ENCODE measurements around the gene EFNA3. TPM values are rescaled to one million over a fixed set of nuclear protein-coding genes. Genes with fewer than 3 reads are reported as not detected.

The EFNA3 gene
- total RNA-seq, 3 donors from 2014 or later = 2.1 to 17.4 (median 5.6) TPM

- Histone ChIP-seq H3K36me3 (ENCODE audit: low read depth) (no peaks in the 10 kb centered on the region), H3K9me3 (no peaks in the 10 kb centered on the region), H3K4me3 (no peak overlapping the region), H3K4me1 (ENCODE audit: low read depth) (peaks cover 23% of the 10 kb centered on the region)
- DNase-seq (no peak), ATAC-seq (no peak)
- TF ChIP-seq CTCF (IDR thresholded peaks at IDR 0.05) = no peak
- intact Hi-C loops (cut with DNase I, micrococcal nuclease) = no loop called here
These were observed 10.0 kb upstream of the EFNA3 start for GRCh38 chr1:155068599-155068998.

- no peak for TF ChIP-seq CTCF (IDR thresholded peaks at IDR 0.05)
- intact Hi-C loops (cut with DNase I, micrococcal nuclease) = no loop called here
- no peaks in the 10 kb centered on the region for H3K36me3 ChIP-seq (ENCODE audit: low read depth)
- ATAC-seq = peak; percentile 17
- DNase-seq = peak in 2 of 3 donors; percentile 37 to 46
- no peak overlapping the region for H3K4me3 ChIP-seq
- peaks cover 21% of the 10 kb centered on the region for H3K4me1 ChIP-seq (ENCODE audit: low read depth)
- H3K9me3 ChIP-seq = no peaks in the 10 kb centered on the region
These were observed 9.0 kb upstream of the EFNA3 start for GRCh38 chr1:155069551-155070157.

- Histone ChIP-seq H3K9me3 (no peaks in the 10 kb centered on the region), H3K4me1 (ENCODE audit: low read depth) (peaks cover 16% of the 10 kb centered on the region), H3K36me3 (ENCODE audit: low read depth) (no peaks in the 10 kb centered on the region), H3K4me3 (no peak overlapping the region)
- DNase-seq (peak; percentile 32 to 51 (median 49)), ATAC-seq (peak; percentile 7)
- TF ChIP-seq CTCF (IDR thresholded peaks at IDR 0.05) = no peak
- intact Hi-C loops (cut with DNase I, micrococcal nuclease) = no loop called here
These were observed 8.4 kb upstream of the EFNA3 start for GRCh38 chr1:155070158-155070621.

DNA sequence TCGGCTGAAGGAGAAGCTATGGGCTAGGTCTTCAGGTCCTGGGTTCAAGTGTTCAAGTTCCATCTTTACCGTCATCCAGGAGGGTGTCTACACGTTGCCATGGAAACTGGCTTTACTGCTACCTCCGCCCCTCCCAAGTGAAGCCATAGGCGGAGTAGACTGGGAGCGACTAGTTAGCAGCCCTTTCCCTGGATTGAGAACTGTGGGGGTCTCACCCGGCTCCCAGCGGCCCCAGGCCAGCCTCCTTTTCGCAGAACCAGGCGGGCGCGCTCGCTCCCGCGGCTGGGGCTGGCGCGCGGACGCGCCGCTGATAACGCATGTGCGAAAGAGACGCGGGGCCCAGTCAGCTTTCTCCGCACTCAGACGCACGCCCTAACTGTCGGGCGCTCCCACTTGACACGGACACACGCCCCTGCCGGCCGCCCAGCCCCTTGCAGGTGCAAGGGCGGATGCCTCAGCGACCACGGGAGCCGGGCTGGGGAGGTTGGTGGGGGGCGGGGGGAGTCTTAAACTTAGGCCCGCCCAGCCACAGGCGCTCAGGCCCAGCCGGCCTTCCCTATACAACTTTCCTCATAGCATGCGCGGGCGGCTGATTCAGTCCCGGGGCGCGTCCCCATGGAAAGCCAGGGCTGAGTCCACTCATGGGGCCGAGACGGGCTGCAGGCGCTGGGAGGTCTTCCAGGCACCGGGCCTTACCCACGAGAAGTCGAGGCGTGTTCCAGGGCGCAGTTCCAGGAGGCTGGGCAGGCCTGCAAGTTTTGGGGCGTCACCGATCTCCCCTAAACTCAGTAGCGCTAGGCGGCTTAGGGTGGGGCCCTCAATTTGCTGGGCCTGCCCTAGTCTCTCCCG, 7.7 kb upstream of the EFNA3 start:
- Histone ChIP-seq H3K36me3 (ENCODE audit: low read depth) (no peaks in the 10 kb centered on the region), H3K9me3 (no peaks in the 10 kb centered on the region), H3K4me1 (ENCODE audit: low read depth) (peaks cover 16% of the 10 kb centered on the region), H3K4me3 (peak overlapping the region; percentile 9)
- peak; percentile 64 for TF ChIP-seq CTCF (IDR thresholded peaks at IDR 0.05)
- DNase-seq (peak; percentile 88 to 91 (median 90)), ATAC-seq (peak; percentile 92)
- intact Hi-C loops (cut with DNase I, micrococcal nuclease) = no loop called here

DNA sequence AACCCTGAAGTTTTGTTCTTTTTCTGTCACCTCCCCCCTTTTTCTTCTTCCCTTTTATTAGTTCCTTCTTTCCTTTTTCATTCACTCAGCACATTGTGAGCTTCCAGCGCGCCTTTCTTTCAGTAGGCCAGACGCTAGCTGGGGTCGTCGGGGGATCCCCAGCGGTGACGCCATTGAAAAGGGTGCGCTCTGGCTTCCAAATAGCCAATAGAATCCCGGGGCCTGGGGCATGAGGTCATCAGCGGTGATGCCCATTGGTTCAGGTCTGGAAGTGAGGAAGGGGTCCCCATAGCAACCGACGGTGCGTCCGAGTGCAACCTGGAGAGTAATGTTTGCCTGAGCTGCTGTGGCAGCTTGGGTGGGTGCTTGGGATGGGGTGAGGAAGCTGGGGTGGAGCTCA, 6.9 kb upstream of the EFNA3 start:
- no peak for TF ChIP-seq CTCF (IDR thresholded peaks at IDR 0.05)
- intact Hi-C loops (cut with DNase I, micrococcal nuclease) = no loop called here
- Histone ChIP-seq H3K9me3 (no peaks in the 10 kb centered on the region), H3K4me3 (no peak overlapping the region), H3K36me3 (ENCODE audit: low read depth) (no peaks in the 10 kb centered on the region), H3K4me1 (ENCODE audit: low read depth) (peaks cover 16% of the 10 kb centered on the region)
- DNase-seq (peak in 2 of 3 donors; percentile 39 to 54), ATAC-seq (no peak)
